ENCODE measurements around the gene S100A6. TPM values are rescaled to one million over a fixed set of nuclear protein-coding genes. Genes with fewer than 3 reads are reported as not detected.

The S100A6 gene
- total RNA-seq, 4 donors from 2014 or later = 135 to 264 (median 241) TPM

- TF ChIP-seq POLR2AphosphoS5 (IDR thresholded peaks at IDR 0.05) = no peak
- TF ChIP-seq POLR2A (IDR thresholded peaks at IDR 0.05) = no peak
- TF ChIP-seq CTCF (IDR thresholded peaks at IDR 0.05) = no peak
- no peak for TF ChIP-seq EP300 (IDR thresholded peaks at IDR 0.05)
- Histone ChIP-seq H3K4me3 (peak overlapping the region; percentile 80), H3K9me3 (no peaks in the 10 kb centered on the region), H3K36me3 (no peaks in the 10 kb centered on the region), H3K27me3 (no peaks in the 10 kb centered on the region), H3K27ac (peak overlapping the region; percentile 99), H3K4me1 (peaks cover 76% of the 10 kb centered on the region)
- no peak for DNase-seq (ENCODE audit: low spot score in 2 of 2)
- 80% methylated on average over 3 of the region's 3 CpGs for WGBS
Observed at GRCh38 chr1:153534925-153535241, 908 bp downstream of the S100A6 start.

DNA sequence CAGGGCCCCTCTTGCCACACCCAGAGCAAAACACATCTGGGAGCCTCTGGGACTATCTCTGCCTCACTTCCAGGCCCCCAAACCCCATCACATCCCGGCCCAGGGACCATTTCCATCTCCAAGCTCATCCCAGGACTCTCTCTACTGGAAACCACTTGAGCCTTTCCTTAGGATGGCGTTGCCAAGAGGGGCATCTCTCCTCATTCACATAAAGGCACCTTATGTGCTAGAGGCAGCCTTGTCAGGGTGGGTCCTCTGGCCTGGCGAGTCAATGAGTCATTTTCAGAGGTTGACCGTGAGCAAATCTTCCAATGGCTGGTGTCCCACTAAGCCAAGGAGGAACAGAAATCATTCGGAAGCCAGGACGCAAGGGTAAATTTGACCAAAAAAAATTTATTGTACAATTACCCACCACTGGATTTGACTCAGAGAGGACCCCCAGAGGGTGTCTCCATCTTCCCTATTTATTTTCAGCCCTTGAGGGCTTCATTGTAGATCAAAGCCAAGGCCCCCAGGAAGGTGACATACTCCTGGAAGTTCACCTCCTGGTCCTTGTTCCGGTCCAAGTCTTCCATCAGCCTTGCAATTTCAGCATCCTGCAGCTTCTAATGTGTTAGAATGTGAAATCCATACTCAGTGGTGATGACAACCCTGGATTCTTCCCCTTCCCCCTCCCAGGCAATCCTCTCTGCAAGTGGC, 1.4 kb downstream of the S100A6 start:
- no peaks in the 10 kb centered on the region for H3K36me3 ChIP-seq
- no peaks in the 10 kb centered on the region for H3K27me3 ChIP-seq
- H3K4me1 ChIP-seq = peaks cover 71% of the 10 kb centered on the region
- no peaks in the 10 kb centered on the region for H3K9me3 ChIP-seq
- WGBS = 22% methylated on average over 7 of the region's 7 CpGs
- TF ChIP-seq POLR2AphosphoS5 (IDR thresholded peaks at IDR 0.05) (no peak), EP300 (IDR thresholded peaks at IDR 0.05) (no peak)
- DNase-seq (ENCODE audit: low spot score in 2 of 2) = peak in 1 of 2 donors; percentile 77
- peak overlapping the region; percentile 99 for H3K27ac ChIP-seq
- H3K4me3 ChIP-seq = peak overlapping the region; percentile 80

DNA sequence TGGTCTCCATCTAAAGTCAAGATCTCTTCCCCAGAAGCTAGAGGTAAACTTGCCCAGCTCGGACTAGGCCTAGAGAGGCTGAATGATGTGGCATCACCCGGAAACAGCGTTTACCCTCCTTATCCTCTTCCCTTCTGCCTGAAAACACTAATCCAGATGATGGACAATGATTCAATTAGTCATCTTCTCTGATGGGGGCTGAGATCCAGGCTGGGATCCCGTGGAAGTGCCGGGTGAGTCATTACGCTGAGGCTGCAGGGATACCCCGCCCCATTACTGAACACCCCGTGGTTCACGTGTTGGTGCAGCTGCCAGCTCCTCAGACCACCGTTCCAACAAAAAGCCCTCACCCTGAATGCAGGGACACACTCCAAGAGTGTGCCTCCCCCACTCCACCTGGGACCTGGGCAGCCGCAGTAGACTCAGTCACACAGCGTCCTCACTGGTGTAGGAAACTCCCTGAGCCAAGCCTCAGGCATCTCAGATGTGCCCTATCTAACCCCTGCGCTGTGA, 2.0 kb downstream of the S100A6 start:
- no peaks in the 10 kb centered on the region for H3K36me3 ChIP-seq
- no peaks in the 10 kb centered on the region for H3K9me3 ChIP-seq
- TF ChIP-seq POLR2AphosphoS5 (IDR thresholded peaks at IDR 0.05) (peak in 2 of 3 donors; percentile 25 to 42), POLR2A (IDR thresholded peaks at IDR 0.05) (peak in 1 of 2 donors; percentile 15), CTCF (IDR thresholded peaks at IDR 0.05) (no peak)
- no peaks in the 10 kb centered on the region for H3K27me3 ChIP-seq
- peak in 1 of 2 donors; percentile 92 for DNase-seq (ENCODE audit: low spot score in 2 of 2)
- peak overlapping the region; percentile 99 for H3K27ac ChIP-seq
- WGBS = 10% methylated on average over 7 of the region's 13 CpGs
- H3K4me1 ChIP-seq = peaks cover 67% of the 10 kb centered on the region
- peak overlapping the region; percentile 80 for H3K4me3 ChIP-seq

- H3K36me3 ChIP-seq = no peaks in the 10 kb centered on the region
- WGBS = 18% methylated on average over 26 of the region's 34 CpGs
- TF ChIP-seq EP300 (IDR thresholded peaks at IDR 0.05) (no peak), POLR2AphosphoS5 (IDR thresholded peaks at IDR 0.05) (peak; percentile 19 to 68 (median 44)), CTCF (IDR thresholded peaks at IDR 0.05) (peak; percentile 94 to 97), POLR2A (IDR thresholded peaks at IDR 0.05) (no peak)
- H3K4me3 ChIP-seq = peak overlapping the region; percentile 80
- no peaks in the 10 kb centered on the region for H3K27me3 ChIP-seq
- peak; percentile 95 to 96 for DNase-seq (ENCODE audit: low spot score in 2 of 2)
- H3K27ac ChIP-seq = peak overlapping the region; percentile 99
- H3K9me3 ChIP-seq = no peaks in the 10 kb centered on the region
- peaks cover 60% of the 10 kb centered on the region for H3K4me1 ChIP-seq
Observed at GRCh38 chr1:153532769-153533599, 2.8 kb downstream of the S100A6 start.

DNA sequence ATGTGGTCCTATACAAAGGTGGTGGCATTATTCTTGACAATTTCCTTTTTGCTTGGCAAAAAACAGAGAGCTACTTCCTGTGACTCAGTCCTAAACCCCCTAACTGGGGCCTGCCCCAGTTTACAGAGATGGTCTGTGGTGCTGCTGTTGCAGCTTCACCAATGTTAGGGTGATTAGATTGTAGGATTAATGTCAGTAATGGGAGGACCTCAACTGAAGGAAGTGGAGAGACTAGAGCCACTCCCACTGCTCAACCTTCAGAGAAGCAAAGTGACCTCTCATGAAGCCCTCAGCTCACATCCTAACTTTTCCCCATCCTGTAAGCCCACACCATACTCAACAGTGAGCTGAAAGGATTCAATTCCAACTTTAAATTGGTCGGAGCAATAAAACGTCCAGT, 3.6 kb downstream of the S100A6 start:
- Histone ChIP-seq H3K4me1 (peaks cover 56% of the 10 kb centered on the region), H3K27me3 (no peaks in the 10 kb centered on the region), H3K9me3 (no peaks in the 10 kb centered on the region), H3K27ac (no peak overlapping the region), H3K36me3 (no peaks in the 10 kb centered on the region), H3K4me3 (no peak overlapping the region)
- WGBS = 66% methylated on average over 2 of the region's 2 CpGs
- TF ChIP-seq CTCF (IDR thresholded peaks at IDR 0.05) (no peak), EP300 (IDR thresholded peaks at IDR 0.05) (no peak), POLR2AphosphoS5 (IDR thresholded peaks at IDR 0.05) (no peak), POLR2A (IDR thresholded peaks at IDR 0.05) (no peak)
- DNase-seq (ENCODE audit: low spot score in 2 of 2) = peak in 1 of 2 donors; percentile 10

Measured in suprapubic skin (tissue), 4 donors.